ENCODE data around the gene CTRB2. TPM values are rescaled to one million over a fixed set of nuclear protein-coding genes. Genes with fewer than 3 reads are reported as not detected.
A peak's percentile ranks its signal among the peaks of the same experiment; 100 is the strongest.

The CTRB2 gene
- total RNA-seq (2022) = 0.76 TPM in 1 of 2 replicates, not detected in the other
- Bru-seq, nascent RNA = percentile 14 among the genes with signal in this experiment
- not detected for BruChase-seq, experiment 1, labeled RNA remaining after a 6-hour chase
- BruChase-seq, experiment 2, labeled RNA remaining after a 2-hour chase = not detected
- long read RNA-seq, partial matches to known transcripts = 0 of 1 reads
- long read RNA-seq, other reads (novel, unspliced or antisense) = 1 of 1 reads

DNA sequence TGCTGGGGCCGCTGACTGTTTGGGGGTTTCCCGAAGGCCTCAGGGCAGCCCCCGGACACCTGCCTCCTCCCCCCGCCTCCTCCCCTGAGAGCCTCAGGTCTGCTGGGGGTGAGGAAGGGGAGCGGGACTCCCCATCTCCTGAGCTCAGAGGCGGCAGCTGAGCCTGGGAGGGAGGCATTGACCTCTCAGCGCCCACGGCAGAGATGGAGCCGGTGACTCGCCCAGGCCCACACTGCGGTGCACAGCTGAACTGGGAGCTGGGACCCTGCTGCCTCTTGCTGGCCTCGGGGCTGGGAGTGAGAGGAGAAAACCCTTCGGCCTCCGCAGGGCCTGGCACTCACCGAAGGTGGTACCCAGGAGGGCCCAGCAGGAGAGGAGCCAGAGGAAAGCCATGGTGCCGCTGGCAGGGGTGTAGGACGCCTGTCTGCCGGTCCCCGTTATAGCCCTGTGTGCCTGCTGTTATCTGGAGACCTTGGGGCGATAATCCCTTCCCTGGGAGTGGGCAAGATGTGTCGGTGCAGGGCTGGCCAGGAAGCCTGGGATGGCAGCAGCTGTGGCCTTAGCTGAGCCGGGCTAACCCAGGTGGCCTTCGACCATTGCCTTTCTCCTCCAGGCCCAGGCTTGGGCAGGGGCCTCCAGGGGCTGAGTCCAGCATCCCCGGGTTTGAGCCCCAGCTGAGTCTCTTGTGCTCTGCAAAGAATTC is at the start of gene CTRB2:
CTRB2 (minus strand) TSS at position 413 of the 703 bp plus-strand sequence; CDS start at position 393, 20 bp downstream.
- H3K4me3 Mint-ChIP-seq (ENCODE audit: low read depth, unreplicated experiment) = no peak within 1 kb of the TSS
- intact Hi-C loops (cut with micrococcal nuclease; ENCODE audit: unreplicated experiment) = loop anchor here (2.0 kb wide), 1 partner anchor 18 kb away; no protein-coding TSS in a partner anchor

GRCh38 chr16:75256059-75256571 is 49.2 kb upstream of the CTRB2 start:
- H3K36me3 Mint-ChIP-seq (ENCODE audit: insufficient read depth, unreplicated experiment) = peaks cover 31% of the 10 kb centered on the region
- no peaks in the 10 kb centered on the region for H3K27me3 Mint-ChIP-seq (ENCODE audit: unreplicated experiment)
- no peak overlapping the region for H3K27ac Mint-ChIP-seq (ENCODE audit: unreplicated experiment)
- no peak overlapping the region for H3K4me3 Mint-ChIP-seq (ENCODE audit: low read depth, unreplicated experiment)
- peaks cover 48% of the 10 kb centered on the region for H3K4me1 Mint-ChIP-seq (ENCODE audit: low read depth, unreplicated experiment)
- CTCF ChIA-PET = no interaction called here
- intact Hi-C loops (cut with micrococcal nuclease; ENCODE audit: unreplicated experiment) = no loop called here
- no TSS peak for BruUV-seq (replicated peaks)
- no peaks in the 10 kb centered on the region for H3K9me3 Mint-ChIP-seq (ENCODE audit: low read depth, unreplicated experiment)
- TF ChIP-seq CTCF (IDR thresholded peaks at IDR 0.05; ENCODE audit: unreplicated experiment) = no peak
- DNase-seq = no peak

More for the DNA sequence above, at the start of gene CTRB2:
- Mint-ChIP-seq H3K36me3 (ENCODE audit: insufficient read depth, unreplicated experiment) (peaks cover 14% of the 10 kb centered on the region), H3K4me1 (ENCODE audit: low read depth, unreplicated experiment) (no peaks in the 10 kb centered on the region), H3K27me3 (ENCODE audit: unreplicated experiment) (no peaks in the 10 kb centered on the region), H3K9me3 (ENCODE audit: low read depth, unreplicated experiment) (no peaks in the 10 kb centered on the region), H3K27ac (ENCODE audit: unreplicated experiment) (no peak within 1 kb of the TSS)
- BruUV-seq (replicated peaks) = no TSS peak
- CTCF ChIA-PET = no interaction called here
- DNase-seq = no peak
- no peak for TF ChIP-seq CTCF (IDR thresholded peaks at IDR 0.05; ENCODE audit: unreplicated experiment)

DNA sequence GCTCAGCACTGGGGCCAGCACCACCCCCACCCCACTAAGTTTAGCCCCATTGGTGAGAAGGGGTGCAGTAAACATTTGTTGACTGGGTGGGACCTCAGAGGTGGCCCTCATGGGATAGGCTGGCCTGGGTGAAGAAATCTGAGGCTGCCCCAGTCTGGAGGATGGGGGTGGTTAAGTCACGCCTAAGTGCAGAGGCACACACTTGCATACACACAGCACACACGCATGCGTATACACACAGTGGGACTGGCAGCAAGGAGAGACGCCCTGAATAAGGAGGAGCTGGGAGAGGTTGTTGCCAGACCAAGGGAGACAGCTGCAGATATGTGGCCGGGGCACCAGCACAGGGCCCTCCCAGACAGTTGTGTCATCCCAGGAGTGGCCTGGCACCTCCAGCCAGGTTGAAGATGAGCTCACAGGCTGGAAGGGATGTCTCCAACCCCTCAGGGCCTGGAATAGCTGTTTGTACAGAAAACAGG is 47.4 kb upstream of the CTRB2 start:
- Mint-ChIP-seq H3K4me1 (ENCODE audit: low read depth, unreplicated experiment) (peaks cover 48% of the 10 kb centered on the region), H3K27ac (ENCODE audit: unreplicated experiment) (no peak overlapping the region), H3K36me3 (ENCODE audit: insufficient read depth, unreplicated experiment) (peaks cover 48% of the 10 kb centered on the region), H3K9me3 (ENCODE audit: low read depth, unreplicated experiment) (no peaks in the 10 kb centered on the region), H3K4me3 (ENCODE audit: low read depth, unreplicated experiment) (no peak overlapping the region), H3K27me3 (ENCODE audit: unreplicated experiment) (no peaks in the 10 kb centered on the region)
- no TSS peak for BruUV-seq (replicated peaks)
- CTCF ChIA-PET = interaction anchor here (1.0 to 1.8 kb wide), 2 partner anchors 9 to 51 kb away, joined by 3 to 7 read pairs; no protein-coding TSS in a partner anchor
- intact Hi-C loops (cut with micrococcal nuclease; ENCODE audit: unreplicated experiment) = no loop called here
- no peak for TF ChIP-seq CTCF (IDR thresholded peaks at IDR 0.05; ENCODE audit: unreplicated experiment)
- DNase-seq = no peak

DNA sequence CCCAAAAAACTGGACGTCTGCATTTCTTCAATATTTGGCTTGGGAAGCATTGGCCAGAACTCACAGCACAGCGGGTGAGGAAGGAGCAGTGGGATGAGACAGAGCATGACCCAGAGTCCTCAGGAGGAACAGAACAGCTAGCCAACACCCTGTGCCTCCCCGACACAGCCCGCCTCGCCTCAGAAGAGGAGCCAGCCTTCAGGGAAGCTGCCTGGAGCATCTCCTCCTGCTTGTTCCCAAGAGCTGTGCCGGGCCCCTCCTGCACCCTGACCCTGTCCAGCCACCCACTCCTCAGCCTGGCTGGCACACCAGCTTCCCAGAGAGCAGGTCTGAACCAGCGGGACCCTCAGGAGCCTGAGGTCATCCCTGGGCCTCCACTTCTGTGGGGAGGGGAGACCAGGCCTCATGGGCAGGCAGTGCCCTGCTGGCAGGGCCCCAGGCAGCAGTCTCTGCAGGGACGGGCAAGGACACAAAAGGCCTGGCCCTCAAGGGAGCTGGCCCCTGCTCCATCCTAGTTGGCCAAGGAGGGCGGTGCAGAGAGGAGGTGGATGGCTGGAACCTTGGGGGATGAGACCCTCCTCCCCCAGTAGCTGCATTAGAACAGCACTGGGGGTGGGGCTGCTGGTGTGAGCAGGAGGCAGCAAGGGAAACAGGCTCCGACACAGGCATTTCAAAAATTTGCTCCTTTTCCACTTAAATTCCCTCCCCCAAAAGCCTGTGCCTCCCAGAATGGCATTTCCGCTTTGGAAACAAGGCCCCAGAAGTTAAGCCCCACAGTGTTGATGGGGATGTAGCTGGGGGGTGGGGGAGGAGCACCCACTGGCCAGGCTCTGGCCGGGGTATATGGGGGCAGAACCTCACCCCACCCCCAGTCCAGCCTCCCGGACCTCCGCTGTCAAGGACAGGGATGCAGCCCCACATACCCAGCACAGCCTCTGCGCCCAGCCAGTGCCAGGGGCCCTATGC is 46.3 kb upstream of the CTRB2 start:
- intact Hi-C loops (cut with micrococcal nuclease; ENCODE audit: unreplicated experiment) = no loop called here
- no peak for DNase-seq
- no TSS peak for BruUV-seq (replicated peaks)
- Mint-ChIP-seq H3K27me3 (ENCODE audit: unreplicated experiment) (no peaks in the 10 kb centered on the region), H3K36me3 (ENCODE audit: insufficient read depth, unreplicated experiment) (peaks cover 60% of the 10 kb centered on the region), H3K4me3 (ENCODE audit: low read depth, unreplicated experiment) (no peak overlapping the region), H3K27ac (ENCODE audit: unreplicated experiment) (no peak overlapping the region), H3K4me1 (ENCODE audit: low read depth, unreplicated experiment) (peaks cover 55% of the 10 kb centered on the region), H3K9me3 (ENCODE audit: low read depth, unreplicated experiment) (no peaks in the 10 kb centered on the region)
- TF ChIP-seq CTCF (IDR thresholded peaks at IDR 0.05; ENCODE audit: unreplicated experiment) = no peak
- CTCF ChIA-PET = interaction anchor here (0.7 to 1.0 kb wide), 2 partner anchors 13 to 52 kb away, joined by 3 read pairs; no protein-coding TSS in a partner anchor

All from Calu3 (cell line).